ENCODE measurements around the gene IL19.

- TF ChIP-seq CTCF (IDR thresholded peaks at IDR 0.05; ENCODE audit: poor library complexity) (no peak), EZH2 (IDR thresholded peaks at IDR 0.05; ENCODE audit: borderline replicate concordance) (no peak), EZH2phosphoT487 (IDR thresholded peaks at IDR 0.05; ENCODE audit: low read depth, severe bottlenecking, unreplicated experiment) (no peak)
These were observed 29.8 kb downstream of the IL19 start for GRCh38 chr1:206800411-206800810.

Measured in hepatocyte (in vitro differentiated cells).